Left forelimb (tissue), 1 donor: ENCODE measurements around the gene CDKL4.
"Not testable (repeated sequence)": the region's sequence is repeated elsewhere in the genome, so short reads cannot be mapped to it uniquely, and the experiment has no call there.

Source experiments
- DNase-seq: peaks from one replicate; pipeline ENCODE4 v3.0.0-alpha.2; 2018; ENCODE audit warnings: low spot score

CDKL4 gene

GRCh38 chr2:39228413-39229209, 15.2 kb downstream of the CDKL4 start:
- DNase-seq, result no peak

GRCh38 chr2:39227628-39228412, 15.9 kb downstream of the CDKL4 start:
- DNase-seq, result peak; percentile 83

- DNase-seq, result no peak
Measured at GRCh38 chr2:39225567-39225966, 18.2 kb downstream of the CDKL4 start.

GRCh38 chr2:39223909-39224308, 19.9 kb downstream of the CDKL4 start:
- no peak for DNase-seq

GRCh38 chr2:39221459-39221858, 22.3 kb downstream of the CDKL4 start:
- DNase-seq, result no peak

GRCh38 chr2:39220136-39220535, 23.6 kb downstream of the CDKL4 start:
- DNase-seq, result no peak

GRCh38 chr2:39218391-39218790, 25.4 kb downstream of the CDKL4 start:
- DNase-seq, result no peak

- no peak for DNase-seq
Measured at GRCh38 chr2:39217192-39217550, 26.6 kb downstream of the CDKL4 start.

- DNase-seq, result no peak
Measured at GRCh38 chr2:39216346-39217191, 27.2 kb downstream of the CDKL4 start.

GRCh38 chr2:39215545-39215944, 28.2 kb downstream of the CDKL4 start:
- DNase-seq, result no peak

GRCh38 chr2:39213015-39213414, 30.8 kb downstream of the CDKL4 start:
- no peak for DNase-seq

- DNase-seq, result no peak
Measured at GRCh38 chr2:39210846-39211245, 32.9 kb downstream of the CDKL4 start.

GRCh38 chr2:39203382-39203781, 40.4 kb downstream of the CDKL4 start:
- DNase-seq, result no peak

GRCh38 chr2:39202639-39203369, 41.0 kb downstream of the CDKL4 start:
- DNase-seq, result no peak

- DNase-seq, result not testable (repeated sequence)
Measured at GRCh38 chr2:39197003-39197402, 46.8 kb downstream of the CDKL4 start.

GRCh38 chr2:39194686-39195085, 49.1 kb downstream of the CDKL4 start:
- no peak for DNase-seq

GRCh38 chr2:39188960-39189494, 54.7 kb downstream of the CDKL4 start:
- no peak for DNase-seq

GRCh38 chr2:39183673-39184072, 60.1 kb downstream of the CDKL4 start:
- DNase-seq, result no peak

GRCh38 chr2:39181297-39181696, 62.5 kb downstream of the CDKL4 start:
- DNase-seq, result no peak

GRCh38 chr2:39179974-39180960, 63.5 kb downstream of the CDKL4 start:
- no peak for DNase-seq
